SK-N-SH (cell line): ENCODE data around the gene CSNK1D. TPM values are rescaled to one million over a fixed set of nuclear protein-coding genes. Genes with fewer than 3 reads are reported as not detected.

Experiments
- CTCF ChIA-PET: fragments of 300-600, 350-600 bp; formaldehyde crosslinking; extraction: SDS; loops from one replicate; lab custom pipeline; 2021; lab: Yijun Ruan, JAX
- POLR2A ChIA-PET: fragments of 350-600 bp; sonication (Branson Sonifier 250); formaldehyde crosslinking; extraction: SDS; loops from one replicate; lab custom pipeline; 2020; ENCODE audit warnings: antibody characterized with exemption, inconsistent platforms; lab: Yijun Ruan, JAX
- DNase-seq: peaks from one replicate; pipeline ENCODE4 v3.0.0; 2012
- H2AFZ ChIP-seq: fragments of 200-600 bp; sonication (generic); 2 replicates; pipeline ENCODE4 v1.8.1; 2016; ENCODE audit warnings: antibody characterized with exemption, mild to moderate bottlenecking, low read depth
- H3F3A ChIP-seq: fragments of 200-600 bp; sonication (generic); replicated peaks from 2 replicates; pipeline ENCODE3; 2016; ENCODE audit warnings: antibody characterized with exemption, mild to moderate bottlenecking; ENCODE audit not compliant: insufficient read depth
- H3K27ac ChIP-seq, 2 experiments: fragments of 200-500 bp in 1 of 2; fragments of 200-600 bp in 1 of 2; sonication (Bioruptor generic) in 1 of 2; sonication (generic), shearing (Covaris generic) in 1 of 2; 2 replicates each; pipeline versions ENCODE4 v1.5.1 to v1.6.1; 2014 to 2016; ENCODE audit warnings: low read depth in 2 of 2, inconsistent platforms in 1 of 2, low read length in 1 of 2, mild to moderate bottlenecking in 1 of 2, mixed read lengths in 1 of 2
- H3K27me3 ChIP-seq: fragments of 200-600 bp; sonication (generic), shearing (Covaris generic); 2 replicates; pipeline ENCODE4 v1.6.1; 2016; ENCODE audit warnings: mixed run types; ENCODE audit not compliant: insufficient read depth
- H3K36me3 ChIP-seq, 2 experiments: fragments of 200-500 bp in 1 of 2; fragments of 200-600 bp in 1 of 2; sonication (Bioruptor generic) in 1 of 2; sonication (generic) in 1 of 2; replicated peaks in 1 of 2; 2 replicates each; pipeline versions ENCODE3 to v1.5.1; 2014 to 2016; ENCODE audit warnings: low read length in 1 of 2, mild to moderate bottlenecking in 1 of 2; ENCODE audit not compliant: insufficient read depth in 2 of 2, control insufficient read depth in 1 of 2
- H3K4me1 ChIP-seq, 2 experiments: fragments of 200-500 bp in 1 of 2; fragments of 200-600 bp in 1 of 2; sonication (Bioruptor generic) in 1 of 2; sonication (generic), shearing (Covaris generic) in 1 of 2; 2 replicates each; pipeline versions ENCODE4 v1.5.1 to v1.6.1; 2014 to 2016; ENCODE audit warnings: low read depth in 1 of 2, low read length in 1 of 2, mixed run types in 1 of 2; ENCODE audit not compliant: insufficient read depth in 2 of 2, control insufficient read depth in 1 of 2
- H3K4me2 ChIP-seq: fragments of 200-600 bp; sonication (generic), shearing (Covaris generic); 2 replicates; pipeline ENCODE4 v1.6.1; 2017; ENCODE audit warnings: mixed run types
- H3K4me3 ChIP-seq, 2 experiments: fragments of 200-500 bp in 1 of 2; fragments of 200-600 bp in 1 of 2; sonication (Bioruptor generic) in 1 of 2; sonication (generic), shearing (Covaris generic) in 1 of 2; 2 replicates each; pipeline versions ENCODE4 v1.5.1 to v1.8.1; 2014 to 2016; ENCODE audit warnings: low read depth in 2 of 2, inconsistent platforms in 1 of 2, low read length in 1 of 2, mild to moderate bottlenecking in 1 of 2, mixed read lengths in 1 of 2, moderate library complexity in 1 of 2
- H3K79me2 ChIP-seq: fragments of 200-600 bp; sonication (generic); 2 replicates; pipeline ENCODE4 v1.8.1; 2017; ENCODE audit warnings: mild to moderate bottlenecking; ENCODE audit not compliant: insufficient read depth
- H3K9ac ChIP-seq: fragments of 200-600 bp; sonication (generic); 2 replicates; pipeline ENCODE4 v1.6.1; 2017; ENCODE audit warnings: mixed run types
- H3K9me2 ChIP-seq: fragments of 200-600 bp; sonication (generic); 2 replicates; pipeline ENCODE4 v1.6.1; 2017; ENCODE audit warnings: mixed run types
- H3K9me3 ChIP-seq: fragments of 200-600 bp; sonication (generic); 2 replicates; pipeline ENCODE4 v1.6.1; 2017; ENCODE audit warnings: mixed run types, mild to moderate bottlenecking, moderate library complexity
- H4K20me1 ChIP-seq: fragments of 200-600 bp; sonication (generic); 2 replicates; pipeline ENCODE4 v1.6.1; 2017; ENCODE audit warnings: mild to moderate bottlenecking, mixed run types; ENCODE audit not compliant: insufficient read depth
- EZH2phosphoT487 ChIP-seq: fragments of 200-600 bp; sonication (generic); IDR thresholded peaks from 2 replicates; pipeline ENCODE4 v1.6.1; 2017; ENCODE audit warnings: low read depth, mixed run types, mild to moderate bottlenecking, antibody characterized with exemption, moderate library complexity, borderline replicate concordance
- FOXM1 ChIP-seq: IDR thresholded peaks from 2 replicates; pipeline ENCODE4 v1.4.0; 2012; ENCODE audit warnings: low read depth, mild to moderate bottlenecking
- JUND ChIP-seq: IDR thresholded peaks from 2 replicates; pipeline ENCODE4 v1.4.0; 2012
- POLR2AphosphoS5 ChIP-seq: IDR thresholded peaks from 2 replicates; pipeline ENCODE4 v1.6.1; 2012; ENCODE audit warnings: low read depth, low read length
- SMC3 ChIP-seq: IDR thresholded peaks from 2 replicates; pipeline ENCODE4 v1.6.1; 2012; ENCODE audit warnings: low read depth, low read length, improper control_type of control experiment
- TAF1 ChIP-seq: IDR thresholded peaks from 2 replicates; pipeline ENCODE4 v1.6.1; 2012; ENCODE audit warnings: low read depth, mild to moderate bottlenecking, low read length, moderate library complexity, borderline replicate concordance
- WGBS: methylation state at CpG from one replicate; pipeline ENCODE4 v1.1.6; 2017; ENCODE audit warnings: low lambda C conversion rate; 5-methylcytosine and 5-hydroxymethylcytosine counted together
- polyA plus RNA-seq, 3 experiments: library from polyadenylated mRNA; depleted of rRNA; stranded (reverse); fragments of >200 nt; gene quantifications; 2 replicates each; pipeline ENCODE4 v1.2.3, GENCODE V29; 2012
- TF ChIP-seq, protein P1 (sequence below): IDR thresholded peaks from 2 replicates; pipeline ENCODE4 v1.4.0; 2012; ENCODE audit warnings: low read depth, borderline replicate concordance
- TF ChIP-seq, protein P2 (sequence below): IDR thresholded peaks from 2 replicates; pipeline ENCODE4; 2012

The CSNK1D gene
- polyA plus RNA-seq, 1 of the 3 experiments (the other 2 are of a cell fraction) = 216 TPM

DNA sequence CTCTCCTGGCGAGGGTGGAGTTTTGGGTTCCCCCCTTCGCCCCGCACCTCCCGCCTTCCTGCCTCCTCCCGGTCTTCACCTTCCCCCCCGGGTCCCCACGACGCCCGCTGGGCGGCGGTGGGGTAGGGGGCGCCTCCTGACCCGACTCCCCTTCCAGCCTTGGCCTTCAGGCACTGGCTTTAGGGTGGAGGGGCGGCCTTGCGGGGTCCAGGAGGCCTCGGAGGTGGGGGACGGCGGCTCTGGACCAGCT, 42.3 kb downstream of the CSNK1D start:
- 72% methylated on average over 16 of the region's 18 CpGs for WGBS
- peak overlapping the region; percentile 19; the same call in 1 of the 2 replicates for H3K4me2 ChIP-seq
- no peaks in the 10 kb centered on the region for H3K9me3 ChIP-seq
- peaks cover 79% of the 10 kb centered on the region for H3K79me2 ChIP-seq
- POLR2A ChIA-PET = interaction anchor here (0.6 kb wide), 1 partner anchor 17 kb away, joined by 3 read pairs; no protein-coding TSS in a partner anchor
- no peak overlapping the region for H3K9ac ChIP-seq
- peaks cover 0 to 7% of the 10 kb centered on the region in 2 experiments for H3K36me3 ChIP-seq
- no peaks in the 10 kb centered on the region for H3K9me2 ChIP-seq
- no peak overlapping the region for H2AFZ ChIP-seq
- no peak overlapping the region for H3K4me3 ChIP-seq
- no peak overlapping the region for H3K27ac ChIP-seq
- peaks cover 9 to 11% of the 10 kb centered on the region in 2 experiments; a peak in 2 of 4 replicates for H3K4me1 ChIP-seq
- CTCF ChIA-PET = interaction anchor here (0.7 kb wide), 1 partner anchor 91 kb away, joined by 3 read pairs; no protein-coding TSS in a partner anchor
- TF ChIP-seq EZH2phosphoT487 (no peak), SMC3 (no peak)
- H4K20me1 ChIP-seq = peaks cover 34% of the 10 kb centered on the region
- peaks cover under 1% of the 10 kb centered on the region for H3F3A ChIP-seq
- no peaks in the 10 kb centered on the region for H3K27me3 ChIP-seq
- DNase-seq = no peak

DNA sequence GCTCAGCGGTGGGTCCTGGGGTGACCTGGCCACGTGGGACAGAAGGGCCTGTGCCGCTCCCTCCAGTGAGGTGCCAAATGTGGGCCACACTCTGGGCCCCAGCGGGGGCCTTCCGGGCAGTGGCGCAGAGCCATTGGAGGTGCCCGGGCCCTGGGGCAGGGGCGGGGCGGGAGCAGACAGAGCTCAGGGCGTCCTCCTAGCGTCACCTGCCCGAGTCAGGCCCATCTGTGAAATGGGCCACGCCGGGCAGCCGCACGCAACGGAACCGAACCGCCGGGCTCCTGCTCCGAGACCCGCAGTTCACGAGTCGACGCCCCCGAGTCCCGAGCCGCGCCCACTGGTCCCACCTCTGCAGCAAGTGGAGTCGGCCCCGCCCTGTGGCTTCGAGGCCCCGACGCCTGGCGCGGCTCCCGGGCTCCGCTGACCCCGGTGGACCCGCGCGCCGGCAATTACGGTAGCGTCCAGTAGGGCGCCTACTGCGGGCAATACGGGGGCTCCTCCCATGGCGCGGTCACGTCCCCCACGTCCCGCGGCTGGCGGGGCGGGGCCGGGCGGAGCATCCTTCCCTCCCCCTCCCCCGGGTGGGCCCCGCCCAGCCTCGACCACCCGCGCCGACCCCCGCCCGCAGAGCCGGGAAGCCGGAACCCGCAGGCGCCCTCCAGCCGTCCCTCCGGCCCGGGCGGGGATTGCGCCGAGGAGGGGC, 42.7 kb downstream of the CSNK1D start:
- no peak overlapping the region for H2AFZ ChIP-seq
- POLR2A ChIA-PET = no interaction called here

More for the DNA sequence above, 42.7 kb downstream of the CSNK1D start:
- peak; percentile 77 for DNase-seq
- H3F3A ChIP-seq = no peaks in the 10 kb centered on the region
- H3K79me2 ChIP-seq = peaks cover 75% of the 10 kb centered on the region
- H3K4me1 ChIP-seq = peaks cover 5 to 6% of the 10 kb centered on the region in 2 experiments; a peak in 2 of 4 replicates
- no peak overlapping the region for H3K27ac ChIP-seq
- no peaks in the 10 kb centered on the region for H3K9me2 ChIP-seq
- H3K4me2 ChIP-seq = peak overlapping the region; percentile 95
- CTCF ChIA-PET = interaction anchor here (0.7 to 2.9 kb wide), 4 partner anchors 13 to 91 kb away, joined by 3 to 11 read pairs (median 6); no protein-coding TSS in a partner anchor
- H3K36me3 ChIP-seq = peaks cover 0 to 2% of the 10 kb centered on the region in 2 experiments
- H3K9ac ChIP-seq = no peak overlapping the region
- peaks cover 29% of the 10 kb centered on the region; the same call in 1 of the 2 replicates for H4K20me1 ChIP-seq
- peak overlapping the region in 1 of 2 experiments; percentile 62; a peak in 2 of 4 replicates for H3K4me3 ChIP-seq
- H3K27me3 ChIP-seq = no peaks in the 10 kb centered on the region
- H3K9me3 ChIP-seq = no peaks in the 10 kb centered on the region
- TF ChIP-seq FOXM1 (no peak), TAF1 (no peak), POLR2AphosphoS5 (no peak), JUND (no peak)
- TF ChIP-seq, protein P1, sequence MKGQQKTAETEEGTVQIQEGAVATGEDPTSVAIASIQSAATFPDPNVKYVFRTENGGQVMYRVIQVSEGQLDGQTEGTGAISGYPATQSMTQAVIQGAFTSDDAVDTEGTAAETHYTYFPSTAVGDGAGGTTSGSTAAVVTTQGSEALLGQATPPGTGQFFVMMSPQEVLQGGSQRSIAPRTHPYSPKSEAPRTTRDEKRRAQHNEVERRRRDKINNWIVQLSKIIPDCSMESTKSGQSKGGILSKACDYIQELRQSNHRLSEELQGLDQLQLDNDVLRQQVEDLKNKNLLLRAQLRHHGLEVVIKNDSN = no peak
- TF ChIP-seq, protein P2, sequence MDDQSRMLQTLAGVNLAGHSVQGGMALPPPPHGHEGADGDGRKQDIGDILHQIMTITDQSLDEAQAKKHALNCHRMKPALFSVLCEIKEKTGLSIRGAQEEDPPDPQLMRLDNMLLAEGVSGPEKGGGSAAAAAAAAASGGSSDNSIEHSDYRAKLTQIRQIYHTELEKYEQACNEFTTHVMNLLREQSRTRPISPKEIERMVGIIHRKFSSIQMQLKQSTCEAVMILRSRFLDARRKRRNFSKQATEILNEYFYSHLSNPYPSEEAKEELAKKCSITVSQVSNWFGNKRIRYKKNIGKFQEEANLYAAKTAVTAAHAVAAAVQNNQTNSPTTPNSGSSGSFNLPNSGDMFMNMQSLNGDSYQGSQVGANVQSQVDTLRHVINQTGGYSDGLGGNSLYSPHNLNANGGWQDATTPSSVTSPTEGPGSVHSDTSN = no peak
- WGBS = 51% methylated on average over 43 of the region's 76 CpGs
